Activated CD4-positive, alpha-beta T cell treated with anti-CD3 and anti-CD28 coated beads for 24 hours (primary cell): ENCODE data around the gene AGAP1.

Experiments used
- DNase-seq, 2 donors: peaks; one replicate each; pipeline ENCODE4 v3.0.0-alpha.2; 2020; ENCODE audit warnings: low read depth in 2 of 2

The AGAP1 gene

DNA sequence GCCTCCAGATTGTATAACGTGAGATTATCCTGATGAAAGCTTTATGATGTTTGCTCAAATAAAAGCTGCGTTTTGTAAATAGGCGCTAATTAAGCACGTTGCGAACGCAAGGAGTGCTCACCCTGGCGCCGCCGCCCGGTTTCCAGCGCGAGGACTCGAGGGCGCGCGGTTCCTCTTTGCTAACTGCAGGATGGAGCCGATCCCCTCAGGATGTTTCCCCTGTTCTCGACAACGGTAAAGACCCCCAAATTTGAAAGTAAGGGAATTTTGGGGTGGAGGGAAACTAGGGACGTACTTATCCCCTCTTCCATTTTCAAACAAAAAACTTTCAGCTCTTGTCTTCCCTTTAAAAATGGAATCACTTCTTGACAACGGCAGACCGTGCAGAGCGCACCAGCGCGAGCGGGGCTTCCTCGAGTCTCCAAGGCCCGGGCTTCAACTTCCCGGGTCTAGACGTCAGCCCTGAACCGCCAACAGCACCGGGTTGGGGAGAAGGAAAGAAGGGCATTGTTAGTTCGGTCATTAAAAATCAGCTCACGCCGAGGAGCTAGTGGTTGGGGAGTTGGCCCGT lies 675.4 kb downstream of the AGAP1 start:
- DNase-seq: no peak

DNA sequence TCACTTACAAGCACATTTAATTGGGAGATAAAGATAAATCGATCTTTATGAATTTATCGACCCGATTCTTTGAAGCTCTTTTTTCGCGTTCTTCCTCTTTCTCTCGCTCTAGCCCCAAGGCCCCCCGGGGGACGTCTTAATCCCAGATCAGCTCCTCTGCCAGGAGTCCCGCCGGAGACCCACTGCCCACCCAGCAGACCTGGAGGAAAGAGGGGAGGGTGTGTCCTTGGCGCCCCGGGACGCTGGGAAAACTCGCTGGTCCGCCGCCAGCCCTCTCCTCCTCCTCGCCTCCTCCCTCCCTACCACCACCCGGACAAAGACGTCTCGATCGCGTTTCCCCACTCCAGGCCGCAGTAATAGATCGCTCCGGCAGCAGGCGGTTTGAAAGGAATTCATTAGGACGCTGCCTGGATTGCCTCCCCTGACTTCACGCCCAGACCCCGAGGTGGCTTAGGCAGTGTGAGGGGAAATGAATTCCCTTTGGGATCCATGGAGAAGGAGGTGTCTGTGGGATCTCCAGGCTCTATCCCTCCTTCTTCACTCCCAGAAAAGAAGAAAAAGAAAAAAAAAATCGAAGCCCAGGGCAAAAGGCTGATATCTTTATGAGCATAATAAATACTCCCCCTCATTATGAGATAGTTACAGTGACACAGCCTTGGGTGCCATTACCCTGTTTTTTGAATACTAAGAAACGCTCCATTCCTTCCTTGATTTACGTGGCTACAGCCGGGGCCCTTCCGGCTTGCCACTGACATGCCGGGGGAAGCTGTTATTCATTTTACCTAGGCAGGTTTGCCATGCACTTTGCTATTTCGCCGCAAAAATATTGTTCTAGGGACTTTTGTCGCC lies 676.1 kb downstream of the AGAP1 start:
- no peak for DNase-seq

DNA sequence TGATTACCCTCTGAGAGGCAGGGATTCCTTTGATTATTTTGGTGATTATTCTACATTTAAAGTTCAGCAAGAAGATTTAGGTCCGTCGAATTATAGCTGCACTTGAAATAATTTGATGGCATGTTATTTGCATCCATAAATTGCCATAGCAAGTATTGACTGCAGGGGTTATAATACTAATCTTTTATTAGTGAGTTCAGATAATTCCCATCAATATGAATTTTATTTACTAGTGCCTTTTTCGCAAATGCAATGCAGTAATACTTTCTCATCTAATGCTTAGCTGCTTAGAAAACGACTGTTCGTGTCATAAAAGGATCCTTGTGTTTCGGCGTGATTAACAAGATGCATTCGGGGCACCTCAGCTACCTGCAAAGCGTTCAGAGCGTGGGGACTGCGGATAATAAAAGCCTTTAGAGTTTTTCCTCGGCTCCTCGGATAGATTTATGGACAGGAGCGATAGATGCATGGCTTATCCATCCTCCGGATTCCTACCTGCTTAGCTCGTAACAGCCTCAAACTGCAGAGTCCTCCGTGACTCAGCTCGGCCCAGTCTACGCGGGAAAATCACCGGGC lies 676.8 kb downstream of the AGAP1 start:
- no peak for DNase-seq

DNA sequence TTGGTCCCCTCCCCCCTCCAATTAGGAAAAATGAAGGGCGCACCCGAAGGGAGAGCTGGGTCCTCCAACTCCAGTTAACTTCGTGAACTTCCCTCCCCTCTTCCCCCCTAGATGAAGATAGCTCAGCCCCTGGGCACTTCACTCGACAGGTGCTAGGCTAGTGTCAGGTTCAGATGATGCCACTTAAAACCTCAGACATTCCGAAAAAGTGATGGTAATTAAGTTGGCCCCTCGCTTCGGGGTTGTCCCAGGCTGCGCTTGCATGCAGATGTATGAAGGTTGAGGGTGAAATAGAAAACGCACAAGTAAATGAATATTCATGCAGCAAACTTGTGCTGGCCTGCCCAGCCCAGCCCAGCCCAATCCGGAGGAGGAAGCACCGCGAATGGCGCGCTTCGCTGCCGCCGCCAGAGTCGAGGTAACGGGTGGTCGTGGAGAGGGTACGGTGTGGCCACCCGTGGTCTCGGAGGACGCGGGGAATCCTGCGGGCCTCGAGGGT lies 677.4 kb downstream of the AGAP1 start:
- no peak for DNase-seq

DNA sequence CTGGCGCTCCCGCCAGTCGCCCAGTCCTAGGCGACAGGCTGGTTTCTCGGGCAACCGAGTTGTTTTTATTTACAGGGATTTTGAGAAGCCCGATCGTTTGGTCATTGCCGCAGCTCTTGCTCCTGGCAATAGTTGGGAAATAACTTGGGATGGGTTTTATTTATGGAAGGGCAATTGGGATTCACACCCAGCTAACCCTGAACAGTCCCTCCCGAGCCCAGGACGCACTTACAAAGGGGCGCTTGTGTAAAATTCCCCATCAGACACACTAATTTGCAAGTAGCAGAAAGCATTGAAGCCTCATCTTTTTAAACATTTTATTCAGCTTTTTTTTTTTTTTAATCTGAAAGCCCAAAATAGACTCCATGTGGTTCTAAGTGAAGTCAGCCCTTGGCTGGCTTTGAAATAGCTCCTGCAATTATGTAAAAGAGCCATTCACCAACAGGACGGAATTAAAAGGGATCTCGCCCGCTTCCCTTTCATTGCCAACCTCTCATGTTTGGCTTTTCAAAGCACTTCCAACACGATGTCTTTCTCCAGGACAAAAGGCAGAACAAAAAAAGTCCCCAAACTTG lies 677.9 kb downstream of the AGAP1 start:
- DNase-seq: no peak

DNA sequence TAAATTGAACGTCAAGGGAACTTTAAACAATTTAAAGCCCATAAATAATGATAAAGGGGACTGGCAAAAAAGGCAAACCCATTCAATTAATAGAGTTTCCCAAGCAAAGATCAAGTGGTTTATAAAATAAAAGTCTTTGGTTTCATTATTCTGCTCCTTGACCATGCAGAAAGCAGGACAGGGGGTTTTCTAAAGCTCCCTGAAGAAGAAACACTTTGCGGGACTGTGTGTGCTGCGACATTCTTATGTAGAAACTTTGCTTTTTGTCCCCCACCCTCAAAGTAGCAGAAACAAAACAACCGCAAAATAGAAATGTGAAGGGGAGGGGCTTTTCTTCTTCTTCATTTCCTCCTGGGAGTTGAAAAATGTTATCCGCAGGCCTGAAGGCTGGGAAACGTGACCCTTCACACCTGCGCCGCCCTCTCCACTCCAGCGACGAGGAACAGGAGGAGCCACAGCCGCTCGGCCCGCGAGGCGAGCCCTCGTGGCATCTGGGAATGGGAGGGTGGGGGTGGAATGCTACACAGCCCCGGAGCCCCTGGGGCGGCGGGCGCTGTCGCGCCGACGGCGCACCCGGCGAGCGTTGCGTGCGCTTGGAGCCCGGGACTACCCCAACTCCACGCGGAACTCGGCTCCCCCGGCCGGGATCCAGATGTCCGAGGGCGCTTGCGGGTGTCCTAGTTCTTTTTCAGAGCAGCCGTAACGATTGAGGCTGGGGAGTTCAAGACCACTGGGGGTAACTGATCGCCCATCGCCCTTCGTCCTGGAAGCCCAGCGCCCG lies 678.6 kb downstream of the AGAP1 start:
- DNase-seq: no peak

DNA sequence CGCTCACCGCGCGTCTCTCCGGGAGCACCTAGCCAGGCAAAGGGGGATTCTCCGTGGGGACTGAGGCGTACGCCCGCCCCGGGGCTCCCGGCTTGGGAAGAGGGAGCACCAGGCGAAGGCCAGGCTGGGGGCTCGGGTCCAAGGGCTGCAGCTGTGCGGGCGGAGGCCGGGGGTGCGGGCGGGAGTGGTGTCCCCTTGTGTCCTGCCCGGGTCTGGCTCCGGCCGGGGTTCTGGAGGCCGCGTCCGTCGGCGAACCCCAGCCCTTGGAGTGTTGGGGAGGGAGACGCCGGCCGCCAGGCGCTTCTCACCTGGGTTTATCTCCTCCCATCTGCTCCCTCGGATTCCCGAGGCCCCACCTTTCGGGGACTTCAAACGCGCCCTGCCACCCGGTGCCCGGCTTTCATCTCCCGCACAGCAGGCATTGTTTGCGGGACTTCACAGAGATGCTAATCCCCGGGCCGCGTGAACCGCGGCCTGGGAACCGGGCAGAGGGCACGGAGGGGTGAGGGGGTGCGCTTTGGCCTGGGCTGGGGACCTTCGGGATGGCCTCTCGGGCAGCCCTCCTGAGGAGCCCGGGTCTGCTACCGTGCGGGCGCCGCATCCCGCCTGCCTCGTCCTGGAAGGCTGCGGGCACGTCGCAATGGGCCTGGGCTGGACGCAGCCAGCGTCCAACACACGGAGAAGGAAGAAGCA lies 679.3 kb downstream of the AGAP1 start:
- DNase-seq: no peak

DNA sequence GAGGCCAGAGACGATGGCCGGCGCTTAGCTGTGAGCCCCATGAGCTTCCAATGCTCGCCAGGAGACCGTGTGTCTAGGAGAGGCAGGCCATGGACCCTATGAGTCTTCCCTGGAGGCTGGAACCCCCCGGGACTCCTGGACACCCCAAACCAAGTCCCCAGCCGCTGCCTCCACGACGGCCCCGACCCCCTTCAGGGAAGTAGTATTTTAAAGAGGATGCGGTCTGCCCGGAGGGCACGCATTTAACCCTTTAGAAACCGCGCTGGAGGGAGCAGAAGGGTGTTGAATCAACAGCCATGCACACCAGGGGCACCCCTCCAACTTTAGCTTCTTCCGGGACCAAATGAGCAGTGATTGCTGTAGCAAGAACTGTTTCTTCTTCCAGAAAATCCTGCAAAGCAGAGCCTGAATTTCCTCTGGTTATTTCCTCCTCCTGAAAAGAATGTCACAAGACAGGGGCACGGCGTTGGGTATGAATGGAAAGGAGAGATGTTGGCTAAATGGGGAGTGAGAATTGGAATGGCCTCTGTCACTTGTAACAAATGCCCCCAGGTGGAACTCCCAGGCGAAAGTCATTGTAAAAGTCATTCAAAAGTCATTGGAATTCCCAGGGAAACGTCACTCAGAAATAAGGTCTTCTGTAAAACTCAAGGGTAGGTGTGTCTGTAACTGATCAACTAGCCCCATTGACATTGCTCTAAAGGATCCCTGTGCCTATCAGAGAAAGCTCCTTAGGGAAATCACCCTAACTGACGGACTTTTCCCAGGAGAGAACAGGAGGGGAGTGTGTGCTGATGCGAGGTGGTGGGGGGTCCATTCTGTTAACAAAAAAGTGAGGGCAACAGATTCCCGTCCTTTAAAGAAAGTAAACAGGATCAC lies 680.1 kb downstream of the AGAP1 start:
- no peak for DNase-seq

DNA sequence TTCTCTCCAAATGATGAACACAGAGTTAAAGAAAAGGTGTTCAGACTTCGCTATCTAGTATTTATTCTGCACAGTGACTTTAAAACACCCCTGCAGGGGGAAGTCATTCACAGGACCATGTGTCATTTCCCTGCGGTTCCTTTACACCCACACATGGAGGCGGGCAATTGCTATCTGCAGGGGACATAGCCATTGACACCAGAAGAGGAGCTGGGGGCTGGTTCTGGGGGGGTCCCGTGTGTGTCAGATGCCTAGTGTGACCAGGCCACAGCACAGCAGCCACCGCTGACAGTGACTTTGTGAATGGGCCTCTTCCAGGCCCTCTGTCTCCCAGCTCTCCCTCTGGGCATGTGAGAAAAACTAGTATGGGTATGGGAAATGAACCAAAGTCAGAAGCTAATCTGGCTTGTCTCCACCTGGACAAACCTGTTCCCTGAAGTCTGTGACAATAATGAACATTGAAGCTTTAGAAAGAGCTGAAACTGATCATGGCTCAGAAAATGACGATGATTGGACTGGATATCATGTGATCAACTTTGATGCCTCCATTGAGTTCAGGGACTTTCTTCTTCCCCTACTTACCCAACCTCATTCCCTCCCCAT lies 681.8 kb downstream of the AGAP1 start:
- no peak for DNase-seq

DNA sequence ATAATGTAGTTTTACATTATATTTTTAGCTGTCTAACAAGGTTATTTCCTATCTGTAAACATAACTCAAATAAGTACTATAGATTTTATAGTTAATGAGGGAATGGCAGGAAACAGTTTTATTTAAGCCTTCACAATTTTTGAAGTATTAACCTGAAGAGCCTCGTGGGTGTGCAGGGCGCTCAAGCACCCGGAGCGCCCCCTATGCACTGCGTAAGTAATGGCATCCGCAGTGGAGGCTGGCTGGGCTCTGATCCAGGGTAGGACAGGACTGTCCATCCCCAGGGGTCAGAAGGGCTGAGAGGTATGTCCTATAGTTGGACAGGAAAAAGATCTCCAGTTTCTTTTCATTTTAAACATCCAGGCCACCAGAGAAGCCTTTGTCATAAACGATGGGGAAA lies 682.6 kb downstream of the AGAP1 start:
- no peak for DNase-seq

DNA sequence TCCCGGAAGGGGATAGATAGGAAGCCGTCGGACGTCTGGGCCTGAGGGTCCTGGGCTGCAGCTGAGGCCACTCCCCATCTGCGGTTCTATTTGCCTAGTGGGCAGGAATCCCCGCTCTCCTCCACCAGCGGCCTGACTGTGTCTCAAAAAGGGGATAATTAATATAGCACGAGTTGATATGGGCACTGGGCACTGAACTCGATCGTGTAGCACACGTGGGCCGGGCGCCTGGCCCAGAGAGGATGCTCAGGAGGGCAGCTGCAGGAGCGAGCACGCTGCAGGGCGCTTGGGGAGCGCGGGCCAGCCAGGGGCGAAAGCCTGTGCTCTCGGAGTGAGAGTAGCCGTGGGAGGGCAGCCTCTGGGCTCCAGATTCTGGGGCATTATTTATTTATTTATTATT lies 683.1 kb downstream of the AGAP1 start:
- DNase-seq: no peak

DNA sequence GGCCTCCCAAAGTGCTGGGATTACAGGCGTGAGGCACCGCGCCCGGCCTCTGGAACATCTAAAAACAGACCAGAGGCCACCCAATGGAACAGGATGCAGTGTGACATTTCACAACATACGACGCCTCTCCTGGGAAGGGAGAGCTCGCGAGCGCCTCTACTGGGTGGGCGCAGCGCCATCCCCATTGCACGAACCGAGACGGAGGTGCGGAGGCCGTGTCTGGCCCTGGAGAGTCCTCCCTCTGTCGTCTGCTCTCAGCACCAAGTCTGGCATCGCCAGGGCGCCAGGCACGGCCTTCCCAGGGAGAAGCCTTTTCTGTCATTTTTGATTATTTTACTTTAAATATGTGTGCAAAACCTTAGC lies 683.7 kb downstream of the AGAP1 start:
- peak in 1 of 2 donors; percentile 31 for DNase-seq

DNA sequence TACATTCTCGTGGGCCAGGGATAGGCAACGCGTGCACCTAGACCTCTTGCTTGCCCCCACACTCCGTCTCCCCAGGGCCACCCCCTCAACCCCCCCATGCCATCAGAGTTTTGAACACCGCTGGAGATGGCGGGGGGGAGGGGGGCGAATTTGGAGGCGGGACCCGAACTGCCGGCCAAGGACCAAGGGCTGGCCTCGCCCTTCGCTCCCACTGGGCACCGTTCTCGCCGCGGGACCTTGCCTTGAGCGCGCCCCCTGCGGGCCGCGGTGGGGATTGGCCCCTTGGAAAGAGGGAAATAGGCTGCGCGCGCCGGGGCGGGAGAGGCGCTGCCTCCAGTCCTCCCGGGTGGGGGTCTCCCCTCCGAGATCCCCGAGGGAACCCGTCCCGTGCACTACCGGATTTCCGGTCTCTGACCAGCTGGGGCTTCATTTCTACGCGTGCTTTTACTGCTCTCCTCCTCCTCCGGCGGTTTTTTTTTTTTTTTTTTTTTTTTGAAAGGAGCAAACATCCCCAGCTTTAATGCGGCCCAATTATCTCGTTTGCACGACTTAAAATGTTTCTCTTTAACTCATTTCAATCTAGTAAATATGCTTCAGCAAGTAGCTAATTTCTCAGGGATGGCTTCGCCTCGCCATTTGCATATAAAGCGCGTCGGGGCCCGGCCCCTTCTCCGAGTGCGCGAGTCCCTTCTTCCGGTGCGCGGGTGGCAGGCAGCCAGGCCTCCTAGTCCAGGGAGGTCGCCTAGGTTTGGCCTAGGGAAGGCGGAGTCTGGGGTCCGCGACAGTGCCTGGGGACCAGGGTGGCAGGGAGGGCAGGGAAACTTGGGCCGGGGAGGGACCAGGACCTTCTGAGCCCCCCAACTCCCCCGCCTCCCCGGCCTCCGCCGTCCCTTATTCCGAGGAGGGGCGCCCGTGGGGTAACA lies 684.4 kb downstream of the AGAP1 start:
- peak in 1 of 2 donors; percentile 32 for DNase-seq

DNA sequence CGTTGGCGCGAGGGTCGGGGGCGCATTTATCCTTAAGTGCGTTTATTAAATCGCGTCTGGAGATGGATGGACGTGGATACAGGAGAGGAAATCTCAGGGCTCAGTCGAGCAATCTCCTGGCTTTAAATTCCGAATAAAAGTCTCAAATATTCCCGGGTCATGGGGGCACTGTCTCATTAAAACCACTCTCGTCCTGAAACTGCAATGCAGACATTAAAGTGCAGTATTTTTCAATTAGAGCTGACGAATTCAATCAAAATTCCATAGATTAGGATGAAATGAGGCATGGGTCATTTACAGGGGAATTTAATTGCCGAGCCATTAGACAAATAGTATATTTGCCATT lies 685.0 kb downstream of the AGAP1 start:
- no peak for DNase-seq

DNA sequence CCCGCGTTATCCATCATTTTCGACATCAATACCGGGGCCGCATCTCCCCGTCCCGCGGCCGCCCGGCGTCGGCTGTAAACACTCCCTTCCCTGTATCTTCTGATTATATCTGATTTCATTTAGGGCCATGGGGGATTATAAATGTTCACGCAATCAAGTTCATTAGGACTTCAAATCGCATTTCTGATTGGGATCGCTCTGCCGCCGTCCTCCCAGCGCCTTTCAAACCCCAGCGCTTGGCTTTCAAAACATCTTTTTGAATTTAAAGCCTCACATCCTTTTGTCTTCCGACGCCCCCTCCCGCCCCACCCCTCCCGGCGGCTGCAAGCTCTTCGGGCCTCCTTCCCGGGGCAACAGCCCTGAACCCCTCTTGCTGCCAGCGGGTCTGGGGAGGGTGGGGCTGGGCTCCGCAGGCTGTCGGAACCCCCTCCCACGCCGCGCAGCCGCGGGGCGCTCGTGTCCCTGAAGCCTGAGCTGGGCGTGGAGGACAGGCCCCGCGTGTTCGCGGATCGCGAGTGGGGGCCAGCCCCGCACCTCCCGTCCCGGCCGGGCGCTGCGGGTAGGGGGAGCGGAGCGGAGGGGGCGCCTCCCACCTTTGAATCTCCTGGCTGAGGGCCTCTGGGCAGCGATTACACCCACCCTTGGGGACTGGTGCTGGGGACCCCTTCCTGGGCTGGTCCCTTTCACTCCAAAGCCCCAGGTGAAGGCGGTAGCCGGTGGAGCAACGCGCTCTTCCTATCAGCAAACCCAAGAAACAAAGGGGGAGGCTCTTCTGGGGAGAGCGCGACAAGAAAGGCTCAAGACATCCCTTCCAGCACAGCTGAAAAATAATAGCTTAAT lies 685.6 kb downstream of the AGAP1 start:
- DNase-seq: no peak

DNA sequence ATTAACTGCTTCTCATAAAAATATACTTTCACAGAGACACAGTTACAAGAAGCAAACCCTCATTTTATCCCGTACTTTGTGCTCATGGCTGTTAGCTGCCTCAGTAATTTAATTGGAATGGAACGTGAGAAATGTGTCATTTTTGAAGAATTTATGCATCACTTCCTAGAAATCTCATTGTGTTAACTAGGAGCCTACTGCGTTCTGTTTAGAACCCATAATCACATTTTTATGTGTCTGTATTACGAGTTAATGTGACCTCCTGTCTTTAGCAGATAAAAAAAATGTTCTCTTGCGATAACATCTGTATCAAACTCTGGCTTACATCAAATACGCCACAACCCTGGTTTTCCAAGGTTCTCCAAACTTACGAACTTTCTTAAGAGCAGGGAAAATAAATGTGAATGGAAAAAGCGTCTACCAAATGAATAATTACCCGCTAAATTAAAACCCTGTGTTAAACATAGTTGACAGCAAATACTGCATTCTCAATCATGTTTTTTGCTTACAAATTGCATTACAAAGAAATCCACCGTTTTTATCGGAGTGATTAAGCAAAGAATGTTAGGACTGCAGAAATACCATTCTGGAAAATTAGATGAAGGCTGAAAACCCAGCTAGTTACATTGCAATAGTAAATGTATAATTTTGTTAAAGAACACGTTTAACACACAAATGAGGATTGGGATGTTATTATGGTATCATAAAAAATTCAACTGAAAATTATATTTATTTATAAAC lies 686.4 kb downstream of the AGAP1 start:
- no peak for DNase-seq

DNA sequence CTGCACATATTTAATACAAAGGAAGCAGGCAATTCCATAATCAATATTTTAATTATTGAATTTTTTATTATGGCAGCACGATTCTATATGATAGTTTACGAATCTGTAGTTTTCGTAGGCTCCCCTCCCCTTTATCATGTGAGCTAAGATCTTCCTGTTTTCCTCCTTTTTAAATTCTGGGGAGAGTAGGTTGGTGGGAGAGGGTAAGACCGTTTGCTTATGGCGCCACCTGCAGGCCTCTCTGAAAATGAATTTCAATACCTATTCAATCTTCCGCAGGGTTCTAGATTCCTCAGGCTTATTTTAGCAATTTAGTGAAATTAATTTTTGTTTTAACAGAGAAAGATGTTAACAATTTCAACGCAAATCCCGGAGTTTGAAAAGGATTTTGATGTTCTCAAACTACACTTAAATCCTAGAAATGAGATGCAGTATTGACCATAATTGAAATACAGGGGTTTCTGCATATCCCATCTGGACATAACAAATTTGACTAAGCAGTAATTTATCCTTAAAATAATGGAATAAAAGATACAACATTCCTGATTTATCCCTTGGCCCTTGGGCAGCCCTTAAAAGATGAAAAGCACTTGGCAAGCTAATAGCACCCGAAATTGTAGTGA lies 687.1 kb downstream of the AGAP1 start:
- peak; percentile 17 to 34 for DNase-seq
